HL-60 (cell line): ENCODE measurements around the gene CRELD1.

Experiments used
- DNase-seq, 2 experiments: peaks; one replicate each; pipeline ENCODE4 v3.0.0-alpha.2; 2010 to 2020; ENCODE audit warnings: low read depth in 1 of 2, low spot score in 1 of 2
- H3K27ac ChIP-seq: fragments of 250-450 bp; sonication (Bioruptor Pico); replicated peaks from 2 replicates; pipeline ENCODE4 v1.5.1; 2020; ENCODE audit warnings: mild to moderate bottlenecking, moderate library complexity
- H3K27me3 ChIP-seq: fragments of 250-450 bp; sonication (Bioruptor Pico); 2 replicates; pipeline ENCODE4 v1.5.1; 2021; ENCODE audit warnings: mild to moderate bottlenecking, moderate library complexity; ENCODE audit not compliant: insufficient read depth, poor library complexity, severe bottlenecking
- H3K4me3 ChIP-seq: replicated peaks from 2 replicates; pipeline ENCODE4 v1.5.1; 2011; ENCODE audit warnings: mild to moderate bottlenecking, control low read depth, low read length; ENCODE audit not compliant: insufficient read depth
- CTCF ChIP-seq: IDR thresholded peaks from one replicate; pipeline ENCODE4 v1.5.1; 2011; ENCODE audit warnings: low read length, control low read depth, inconsistent platforms; ENCODE audit not compliant: insufficient read depth
- GABPA ChIP-seq: IDR thresholded peaks from 2 replicates; pipeline ENCODE4 v1.6.1; 2012; ENCODE audit warnings: low read depth
- POLR2AphosphoS5 ChIP-seq: IDR thresholded peaks from 2 replicates; pipeline ENCODE4 v1.6.1; 2012; ENCODE audit warnings: low read depth
- SPI1 ChIP-seq: IDR thresholded peaks from 2 replicates; pipeline ENCODE4 v1.6.1; 2012; ENCODE audit warnings: low read depth, mild to moderate bottlenecking, borderline replicate concordance
- TF ChIP-seq, protein P1 (sequence below): IDR thresholded peaks from 2 replicates; pipeline ENCODE4 v1.6.1; 2012; ENCODE audit warnings: low read depth; ENCODE audit not compliant: insufficient replicate concordance

Gene CRELD1

GRCh38 chr3:9949115-9949514, 15.5 kb downstream of the CRELD1 start:
- TF ChIP-seq POLR2AphosphoS5: no peak
- TF ChIP-seq CTCF: no peak
- no peak for TF ChIP-seq GABPA
- TF ChIP-seq SPI1: no peak
- TF ChIP-seq, protein P1, sequence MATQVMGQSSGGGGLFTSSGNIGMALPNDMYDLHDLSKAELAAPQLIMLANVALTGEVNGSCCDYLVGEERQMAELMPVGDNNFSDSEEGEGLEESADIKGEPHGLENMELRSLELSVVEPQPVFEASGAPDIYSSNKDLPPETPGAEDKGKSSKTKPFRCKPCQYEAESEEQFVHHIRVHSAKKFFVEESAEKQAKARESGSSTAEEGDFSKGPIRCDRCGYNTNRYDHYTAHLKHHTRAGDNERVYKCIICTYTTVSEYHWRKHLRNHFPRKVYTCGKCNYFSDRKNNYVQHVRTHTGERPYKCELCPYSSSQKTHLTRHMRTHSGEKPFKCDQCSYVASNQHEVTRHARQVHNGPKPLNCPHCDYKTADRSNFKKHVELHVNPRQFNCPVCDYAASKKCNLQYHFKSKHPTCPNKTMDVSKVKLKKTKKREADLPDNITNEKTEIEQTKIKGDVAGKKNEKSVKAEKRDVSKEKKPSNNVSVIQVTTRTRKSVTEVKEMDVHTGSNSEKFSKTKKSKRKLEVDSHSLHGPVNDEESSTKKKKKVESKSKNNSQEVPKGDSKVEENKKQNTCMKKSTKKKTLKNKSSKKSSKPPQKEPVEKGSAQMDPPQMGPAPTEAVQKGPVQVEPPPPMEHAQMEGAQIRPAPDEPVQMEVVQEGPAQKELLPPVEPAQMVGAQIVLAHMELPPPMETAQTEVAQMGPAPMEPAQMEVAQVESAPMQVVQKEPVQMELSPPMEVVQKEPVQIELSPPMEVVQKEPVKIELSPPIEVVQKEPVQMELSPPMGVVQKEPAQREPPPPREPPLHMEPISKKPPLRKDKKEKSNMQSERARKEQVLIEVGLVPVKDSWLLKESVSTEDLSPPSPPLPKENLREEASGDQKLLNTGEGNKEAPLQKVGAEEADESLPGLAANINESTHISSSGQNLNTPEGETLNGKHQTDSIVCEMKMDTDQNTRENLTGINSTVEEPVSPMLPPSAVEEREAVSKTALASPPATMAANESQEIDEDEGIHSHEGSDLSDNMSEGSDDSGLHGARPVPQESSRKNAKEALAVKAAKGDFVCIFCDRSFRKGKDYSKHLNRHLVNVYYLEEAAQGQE: no peak
- no peaks in the 10 kb centered on the region for H3K27me3 ChIP-seq
- no peak for DNase-seq
- no peak overlapping the region for H3K27ac ChIP-seq
- no peak overlapping the region for H3K4me3 ChIP-seq

GRCh38 chr3:9949626-9950025, 16.0 kb downstream of the CRELD1 start:
- Histone ChIP-seq H3K4me3 (no peak overlapping the region), H3K27me3 (no peaks in the 10 kb centered on the region), H3K27ac (no peak overlapping the region)
- TF ChIP-seq SPI1: no peak
- no peak for TF ChIP-seq POLR2AphosphoS5
- TF ChIP-seq GABPA: no peak
- TF ChIP-seq, protein P1: no peak
- TF ChIP-seq CTCF: no peak
- DNase-seq: no peak

- H3K27ac ChIP-seq: no peak overlapping the region
- no peaks in the 10 kb centered on the region for H3K27me3 ChIP-seq
- no peak for DNase-seq
- TF ChIP-seq SPI1 (no peak), GABPA (no peak), CTCF (no peak), POLR2AphosphoS5 (no peak)
- TF ChIP-seq, protein P1: no peak
- H3K4me3 ChIP-seq: no peak overlapping the region
Measured at GRCh38 chr3:9951126-9951525, 17.5 kb downstream of the CRELD1 start.
